Tibial nerve (tissue), 4 donors: ENCODE measurements around the gene KDM4B. TPM values are rescaled to one million over a fixed set of nuclear protein-coding genes. Genes with fewer than 3 reads are reported as not detected.

Experiments used
- DNase-seq, 2 donors: peaks; one replicate each; pipeline ENCODE4 v3.0.0-alpha.2; 2019; ENCODE audit warnings: low spot score in 2 of 2
- H3K27ac ChIP-seq, 4 donors: fragments of 200-600 bp; sonication (generic) in 3 of 4; one replicate each; pipeline ENCODE4 v1.5.1; 2017 to 2019; ENCODE audit warnings: mild to moderate bottlenecking in 1 of 4
- H3K27me3 ChIP-seq, 2 donors: fragments of 200-600 bp; sonication (generic) in 1 of 2; one replicate each; pipeline versions ENCODE4 v1.5.1 to v1.6.0; 2017 to 2019
- H3K36me3 ChIP-seq, 3 donors: fragments of 200-600 bp; sonication (generic); one replicate each; pipeline ENCODE4 v1.5.1; 2018 to 2019
- H3K4me1 ChIP-seq, 4 donors: fragments of 200-600 bp; sonication (generic) in 3 of 4; one replicate each; pipeline ENCODE4 v1.5.1; 2017 to 2019
- H3K4me3 ChIP-seq, 4 donors: fragments of 200-600 bp; sonication (generic) in 3 of 4; one replicate each; pipeline ENCODE4 v1.5.1; 2017 to 2019; ENCODE audit warnings: mild to moderate bottlenecking in 1 of 4, moderate library complexity in 1 of 4
- H3K9me3 ChIP-seq, 4 donors: fragments of 200-600 bp; sonication (generic) in 3 of 4; one replicate each; pipeline ENCODE4 v1.5.1; 2017 to 2019
- CTCF ChIP-seq, 5 experiments: fragments of 200-600 bp in 3 of 5; fragments of 450-650 bp in 2 of 5; sonication (generic) in 3 of 5; IDR thresholded peaks; one replicate each; pipeline ENCODE4 v1.5.1; 2016 to 2019; ENCODE audit warnings: antibody characterized with exemption in 5 of 5, mild to moderate bottlenecking in 3 of 5, moderate library complexity in 2 of 5
- EP300 ChIP-seq, 2 donors: sonication (generic); formaldehyde crosslinking; IDR thresholded peaks; one replicate each; pipeline ENCODE4 v1.6.1; 2017; ENCODE audit warnings: antibody characterized with exemption in 2 of 2, mild to moderate bottlenecking in 1 of 2
- POLR2A ChIP-seq, 2 donors: fragments of 450-650 bp; IDR thresholded peaks; one replicate each; pipeline ENCODE4 v1.6.1; 2017; ENCODE audit warnings: antibody characterized with exemption in 2 of 2, mild to moderate bottlenecking in 2 of 2, moderate library complexity in 2 of 2
- WGBS, 2 donors: methylation state at CpG; one replicate each; pipeline ENCODE4 v1.1.5; 2018; 5-methylcytosine and 5-hydroxymethylcytosine counted together
- total RNA-seq, 4 donors: library from RNA; depleted of rRNA; stranded (reverse); fragments of >200 nt; gene quantifications; one replicate each; pipeline ENCODE4 v1.1.0, GENCODE V29; 2016

The KDM4B gene
- total RNA-seq, 4 donors from 2014 or later, result 37.8 to 72.4 (median 57.2) TPM

GRCh38 chr19:4976401-4977298 is 7.7 kb downstream of the KDM4B start:
- no peaks in the 10 kb centered on the region for H3K27me3 ChIP-seq
- peaks cover 3 to 86% (median 55%) of the 10 kb centered on the region in 4 donors for H3K4me1 ChIP-seq
- no peaks in the 10 kb centered on the region for H3K9me3 ChIP-seq
- TF ChIP-seq POLR2A (IDR thresholded peaks at IDR 0.05) (peak; percentile 42 to 51), CTCF (IDR thresholded peaks at IDR 0.05) (peak; percentile 23 to 56 (median 42)), EP300 (IDR thresholded peaks at IDR 0.05) (peak; percentile 63 to 96)
- H3K4me3 ChIP-seq, result peak overlapping the region in 1 of 4 donors; percentile 26
- 30 to 45% methylated on average over 33 of the region's 33 CpGs for WGBS, 2 donors
- peak; percentile 74 to 85 for DNase-seq
- no peaks in the 10 kb centered on the region for H3K36me3 ChIP-seq
- H3K27ac ChIP-seq, result peak overlapping the region; percentile 64 to 93 (median 83)

- H3K27me3 ChIP-seq, result no peaks in the 10 kb centered on the region
- DNase-seq, result peak in 1 of 2 donors; percentile 31
- no peaks in the 10 kb centered on the region for H3K36me3 ChIP-seq
- 44 to 51% methylated on average over 33 to 35 of the region's 36 CpGs for WGBS, 2 donors
- TF ChIP-seq POLR2A (IDR thresholded peaks at IDR 0.05) (no peak), EP300 (IDR thresholded peaks at IDR 0.05) (peak in 1 of 2 donors; percentile 45)
- peak overlapping the region in 2 of 4 donors; percentile 4 to 26 for H3K4me3 ChIP-seq
- H3K9me3 ChIP-seq, result no peaks in the 10 kb centered on the region
- H3K27ac ChIP-seq, result peak overlapping the region; percentile 64 to 93 (median 83)
- H3K4me1 ChIP-seq, result peaks cover 3 to 78% (median 47%) of the 10 kb centered on the region in 4 donors
Measured at GRCh38 chr19:4977299-4978174, 8.6 kb downstream of the KDM4B start.

GRCh38 chr19:4979211-4979807 is 10.4 kb downstream of the KDM4B start:
- Histone ChIP-seq H3K36me3 (peaks cover 0 to 7% (median 0%) of the 10 kb centered on the region in 3 donors), H3K27me3 (no peaks in the 10 kb centered on the region)
- WGBS, 2 donors, result 83 to 86% methylated on average over 8 of the region's 8 CpGs

GRCh38 chr19:4980067-4980466 is 11.2 kb downstream of the KDM4B start:
- 84 to 85% methylated on average over 3 of the region's 3 CpGs for WGBS, 2 donors
- Histone ChIP-seq H3K9me3 (no peaks in the 10 kb centered on the region), H3K4me1 (peaks cover 3 to 75% (median 38%) of the 10 kb centered on the region in 4 donors), H3K4me3 (no peak overlapping the region), H3K27me3 (no peaks in the 10 kb centered on the region), H3K36me3 (peaks cover 0 to 7% (median 0%) of the 10 kb centered on the region in 3 donors), H3K27ac (no peak overlapping the region)
- no peak for DNase-seq
- TF ChIP-seq EP300 (IDR thresholded peaks at IDR 0.05) (no peak), POLR2A (IDR thresholded peaks at IDR 0.05) (no peak)

More at GRCh38 chr19:4979211-4979807, 10.4 kb downstream of the KDM4B start:
- Histone ChIP-seq H3K9me3 (no peaks in the 10 kb centered on the region), H3K27ac (peak overlapping the region in 1 of 4 donors; percentile 20), H3K4me3 (no peak overlapping the region), H3K4me1 (peaks cover 3 to 75% (median 42%) of the 10 kb centered on the region in 4 donors)
- no peak for DNase-seq
- TF ChIP-seq CTCF (IDR thresholded peaks at IDR 0.05), result no peak
- TF ChIP-seq EP300 (IDR thresholded peaks at IDR 0.05), result no peak
- no peak for TF ChIP-seq POLR2A (IDR thresholded peaks at IDR 0.05)

- no peak for DNase-seq
- Histone ChIP-seq H3K9me3 (no peaks in the 10 kb centered on the region), H3K4me3 (no peak overlapping the region), H3K36me3 (peaks cover 0 to 7% (median 0%) of the 10 kb centered on the region in 3 donors), H3K27me3 (no peaks in the 10 kb centered on the region), H3K27ac (peak overlapping the region in 1 of 4 donors; percentile 2), H3K4me1 (peaks cover 3 to 74% (median 29%) of the 10 kb centered on the region in 4 donors)
- WGBS, 2 donors, result 68 to 79% methylated on average over 11 to 21 of the region's 27 CpGs
- no peak for TF ChIP-seq EP300 (IDR thresholded peaks at IDR 0.05)
- no peak for TF ChIP-seq POLR2A (IDR thresholded peaks at IDR 0.05)
- TF ChIP-seq CTCF (IDR thresholded peaks at IDR 0.05), result no peak
Measured at GRCh38 chr19:4980838-4981680, 12.1 kb downstream of the KDM4B start.
